SK-N-SH treated with all-trans-retinoic acid at 6 μM for 48 hours (cell line): Measurements from ENCODE around the gene SV2B.

Experiments
- ATAC-seq: fragments of 200-7000 bp; cut with Tn5 transposase; 3 replicates; pipeline ENCODE4 v1.9.1; 2020; ENCODE audit warnings: mild to moderate bottlenecking, moderate library complexity
- ARNTL ChIP-seq: fragments of 450-650 bp; formaldehyde crosslinking; IDR thresholded peaks from 2 replicates; pipeline ENCODE4 v1.5.0; 2020; ENCODE audit warnings: low read depth, mild to moderate bottlenecking, moderate library complexity, borderline replicate concordance
- CSDC2 ChIP-seq: fragments of 250-450 bp; sonication (Bioruptor Pico); IDR thresholded peaks from 2 replicates; pipeline ENCODE4 v1.5.0; 2020; ENCODE audit warnings: mild to moderate bottlenecking, moderate library complexity
- ESRRG ChIP-seq: fragments of 250-450 bp; sonication (Bioruptor Pico); IDR thresholded peaks from 2 replicates; pipeline ENCODE4 v1.6.1; 2021; ENCODE audit warnings: mild to moderate bottlenecking
- GLIS3 ChIP-seq: fragments of 250-450 bp; sonication (Bioruptor Pico); IDR thresholded peaks from 2 replicates; pipeline ENCODE4 v1.5.0; 2020; ENCODE audit warnings: mild to moderate bottlenecking, moderate library complexity
- ISL1 ChIP-seq: fragments of 250-450 bp; sonication (Bioruptor Pico); IDR thresholded peaks from 2 replicates; pipeline ENCODE4 v2.1.2; 2022; ENCODE audit warnings: mild to moderate bottlenecking, moderate library complexity
- OSR1 ChIP-seq: fragments of 250-450 bp; sonication (Bioruptor Pico); IDR thresholded peaks from 2 replicates; pipeline ENCODE4 v1.8.0; 2022; ENCODE audit warnings: moderate library complexity, mild to moderate bottlenecking, inconsistent platforms
- PPARA ChIP-seq: fragments of 250-450 bp; sonication (Bioruptor Pico); IDR thresholded peaks from 2 replicates; pipeline ENCODE4 v1.5.0; 2020; ENCODE audit warnings: mild to moderate bottlenecking, borderline replicate concordance
- RARB ChIP-seq: fragments of 250-450 bp; sonication (Bioruptor Pico); IDR thresholded peaks from 2 replicates; pipeline ENCODE4 v1.8.0; 2021; ENCODE audit warnings: mild to moderate bottlenecking, moderate library complexity
- SNAI2 ChIP-seq: fragments of 250-450 bp; sonication (Bioruptor Pico); IDR thresholded peaks from 2 replicates; pipeline ENCODE4 v1.5.0; 2020; ENCODE audit warnings: mild to moderate bottlenecking, moderate library complexity
- TCF4 ChIP-seq: fragments of 250-450 bp; sonication (Bioruptor Pico); IDR thresholded peaks from 2 replicates; pipeline ENCODE4 v1.8.0; 2021; ENCODE audit warnings: mild to moderate bottlenecking, moderate library complexity, borderline replicate concordance
- TOX ChIP-seq: fragments of 250-450 bp; sonication (Bioruptor Pico); IDR thresholded peaks from 2 replicates; pipeline ENCODE4 v1.8.0; 2021; ENCODE audit warnings: mild to moderate bottlenecking, moderate library complexity, borderline replicate concordance
- ZC3H10 ChIP-seq: fragments of 250-450 bp; sonication (Bioruptor Pico); IDR thresholded peaks from 2 replicates; pipeline ENCODE4 v1.5.1; 2021; ENCODE audit warnings: mild to moderate bottlenecking, moderate library complexity
- ZFP3 ChIP-seq: fragments of 250-450 bp; sonication (Bioruptor Pico); IDR thresholded peaks from 2 replicates; pipeline ENCODE4 v1.5.0; 2020; ENCODE audit warnings: mild to moderate bottlenecking, moderate library complexity
- ZFP30 ChIP-seq: fragments of 450-650 bp; formaldehyde crosslinking; IDR thresholded peaks from 2 replicates; pipeline ENCODE4 v1.5.0; 2022; ENCODE audit warnings: mild to moderate bottlenecking, moderate library complexity
- ZNF565 ChIP-seq: fragments of 450-650 bp; formaldehyde crosslinking; conservative IDR thresholded peaks from 2 replicates; pipeline ENCODE4 v1.5.0; 2020; ENCODE audit warnings: low read depth, mild to moderate bottlenecking, moderate library complexity
- ZNF70 ChIP-seq: fragments of 450-650 bp; formaldehyde crosslinking; IDR thresholded peaks from 2 replicates; pipeline ENCODE4 v1.5.0; 2020; ENCODE audit warnings: mild to moderate bottlenecking, moderate library complexity
- ZNF8 ChIP-seq: fragments of 450-650 bp; formaldehyde crosslinking; IDR thresholded peaks from 2 replicates; pipeline ENCODE4 v1.5.0; 2020; ENCODE audit warnings: mild to moderate bottlenecking, moderate library complexity
- TF ChIP-seq, protein P1 (sequence below): fragments of 250-450 bp; sonication (Bioruptor Pico); IDR thresholded peaks from 2 replicates; pipeline ENCODE4 v1.5.0; 2020; ENCODE audit warnings: mild to moderate bottlenecking, moderate library complexity
- TF ChIP-seq, protein P2 (sequence below): fragments of 250-450 bp; sonication (Bioruptor Pico); IDR thresholded peaks from 2 replicates; pipeline ENCODE4 v1.5.1; 2020; ENCODE audit warnings: low read depth, mild to moderate bottlenecking, moderate library complexity
- TF ChIP-seq, protein P3 (sequence below): fragments of 250-450 bp; sonication (Bioruptor Pico); IDR thresholded peaks from 2 replicates; pipeline ENCODE4 v1.8.0; 2021; ENCODE audit warnings: low read depth, mild to moderate bottlenecking, moderate library complexity, borderline replicate concordance

Gene SV2B

DNA sequence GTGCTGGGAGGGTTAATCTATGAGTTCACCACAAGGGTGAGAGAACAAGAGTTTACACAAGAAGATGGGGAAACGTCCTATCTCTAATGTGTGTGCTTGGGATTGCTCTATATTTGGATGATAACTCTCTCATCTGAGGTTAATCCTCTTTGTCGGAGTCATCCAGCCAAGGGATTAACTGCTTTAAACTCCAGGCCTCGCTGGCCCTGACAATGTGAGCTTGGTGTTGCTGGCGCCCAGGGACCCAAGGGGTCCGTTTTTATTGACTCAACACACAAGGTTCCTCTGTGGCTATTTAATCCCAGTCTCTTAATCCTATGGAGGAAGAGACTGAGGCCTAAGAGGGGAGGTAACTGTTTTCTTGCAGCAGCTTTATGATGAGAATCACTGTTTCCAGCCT, 14.2 kb downstream of the SV2B start:
- ATAC-seq, result no peak
- TF ChIP-seq ZNF565 (CRISPR knock-in tag) (no peak), ESRRG (CRISPR knock-in tag) (no peak), RARB (CRISPR knock-in tag) (no peak), TCF4 (CRISPR knock-in tag) (no peak), GLIS3 (CRISPR knock-in tag) (no peak), ZC3H10 (CRISPR knock-in tag) (no peak), ZFP30 (CRISPR knock-in tag) (no peak), ZNF8 (CRISPR knock-in tag) (no peak), ZNF70 (CRISPR knock-in tag) (no peak), PPARA (no peak), ARNTL (CRISPR knock-in tag) (no peak), ZFP3 (CRISPR knock-in tag) (no peak), OSR1 (CRISPR knock-in tag) (no peak), TOX (CRISPR knock-in tag) (no peak), SNAI2 (CRISPR knock-in tag) (no peak)
- TF ChIP-seq, protein P1, sequence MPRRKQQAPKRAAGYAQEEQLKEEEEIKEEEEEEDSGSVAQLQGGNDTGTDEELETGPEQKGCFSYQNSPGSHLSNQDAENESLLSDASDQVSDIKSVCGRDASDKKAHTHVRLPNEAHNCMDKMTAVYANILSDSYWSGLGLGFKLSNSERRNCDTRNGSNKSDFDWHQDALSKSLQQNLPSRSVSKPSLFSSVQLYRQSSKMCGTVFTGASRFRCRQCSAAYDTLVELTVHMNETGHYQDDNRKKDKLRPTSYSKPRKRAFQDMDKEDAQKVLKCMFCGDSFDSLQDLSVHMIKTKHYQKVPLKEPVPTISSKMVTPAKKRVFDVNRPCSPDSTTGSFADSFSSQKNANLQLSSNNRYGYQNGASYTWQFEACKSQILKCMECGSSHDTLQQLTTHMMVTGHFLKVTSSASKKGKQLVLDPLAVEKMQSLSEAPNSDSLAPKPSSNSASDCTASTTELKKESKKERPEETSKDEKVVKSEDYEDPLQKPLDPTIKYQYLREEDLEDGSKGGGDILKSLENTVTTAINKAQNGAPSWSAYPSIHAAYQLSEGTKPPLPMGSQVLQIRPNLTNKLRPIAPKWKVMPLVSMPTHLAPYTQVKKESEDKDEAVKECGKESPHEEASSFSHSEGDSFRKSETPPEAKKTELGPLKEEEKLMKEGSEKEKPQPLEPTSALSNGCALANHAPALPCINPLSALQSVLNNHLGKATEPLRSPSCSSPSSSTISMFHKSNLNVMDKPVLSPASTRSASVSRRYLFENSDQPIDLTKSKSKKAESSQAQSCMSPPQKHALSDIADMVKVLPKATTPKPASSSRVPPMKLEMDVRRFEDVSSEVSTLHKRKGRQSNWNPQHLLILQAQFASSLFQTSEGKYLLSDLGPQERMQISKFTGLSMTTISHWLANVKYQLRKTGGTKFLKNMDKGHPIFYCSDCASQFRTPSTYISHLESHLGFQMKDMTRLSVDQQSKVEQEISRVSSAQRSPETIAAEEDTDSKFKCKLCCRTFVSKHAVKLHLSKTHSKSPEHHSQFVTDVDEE (CRISPR knock-in tag), result no peak
- TF ChIP-seq, protein P2, sequence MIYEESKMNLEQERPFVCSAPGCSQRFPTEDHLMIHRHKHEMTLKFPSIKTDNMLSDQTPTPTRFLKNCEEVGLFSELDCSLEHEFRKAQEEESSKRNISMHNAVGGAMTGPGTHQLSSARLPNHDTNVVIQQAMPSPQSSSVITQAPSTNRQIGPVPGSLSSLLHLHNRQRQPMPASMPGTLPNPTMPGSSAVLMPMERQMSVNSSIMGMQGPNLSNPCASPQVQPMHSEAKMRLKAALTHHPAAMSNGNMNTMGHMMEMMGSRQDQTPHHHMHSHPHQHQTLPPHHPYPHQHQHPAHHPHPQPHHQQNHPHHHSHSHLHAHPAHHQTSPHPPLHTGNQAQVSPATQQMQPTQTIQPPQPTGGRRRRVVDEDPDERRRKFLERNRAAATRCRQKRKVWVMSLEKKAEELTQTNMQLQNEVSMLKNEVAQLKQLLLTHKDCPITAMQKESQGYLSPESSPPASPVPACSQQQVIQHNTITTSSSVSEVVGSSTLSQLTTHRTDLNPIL (CRISPR knock-in tag), result no peak
- TF ChIP-seq, protein P3, sequence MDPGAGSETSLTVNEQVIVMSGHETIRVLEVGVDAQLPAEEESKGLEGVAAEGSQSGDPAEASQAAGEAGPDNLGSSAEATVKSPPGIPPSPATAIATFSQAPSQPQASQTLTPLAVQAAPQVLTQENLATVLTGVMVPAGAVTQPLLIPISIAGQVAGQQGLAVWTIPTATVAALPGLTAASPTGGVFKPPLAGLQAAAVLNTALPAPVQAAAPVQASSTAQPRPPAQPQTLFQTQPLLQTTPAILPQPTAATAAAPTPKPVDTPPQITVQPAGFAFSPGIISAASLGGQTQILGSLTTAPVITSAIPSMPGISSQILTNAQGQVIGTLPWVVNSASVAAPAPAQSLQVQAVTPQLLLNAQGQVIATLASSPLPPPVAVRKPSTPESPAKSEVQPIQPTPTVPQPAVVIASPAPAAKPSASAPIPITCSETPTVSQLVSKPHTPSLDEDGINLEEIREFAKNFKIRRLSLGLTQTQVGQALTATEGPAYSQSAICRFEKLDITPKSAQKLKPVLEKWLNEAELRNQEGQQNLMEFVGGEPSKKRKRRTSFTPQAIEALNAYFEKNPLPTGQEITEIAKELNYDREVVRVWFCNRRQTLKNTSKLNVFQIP (CRISPR knock-in tag), result no peak

DNA sequence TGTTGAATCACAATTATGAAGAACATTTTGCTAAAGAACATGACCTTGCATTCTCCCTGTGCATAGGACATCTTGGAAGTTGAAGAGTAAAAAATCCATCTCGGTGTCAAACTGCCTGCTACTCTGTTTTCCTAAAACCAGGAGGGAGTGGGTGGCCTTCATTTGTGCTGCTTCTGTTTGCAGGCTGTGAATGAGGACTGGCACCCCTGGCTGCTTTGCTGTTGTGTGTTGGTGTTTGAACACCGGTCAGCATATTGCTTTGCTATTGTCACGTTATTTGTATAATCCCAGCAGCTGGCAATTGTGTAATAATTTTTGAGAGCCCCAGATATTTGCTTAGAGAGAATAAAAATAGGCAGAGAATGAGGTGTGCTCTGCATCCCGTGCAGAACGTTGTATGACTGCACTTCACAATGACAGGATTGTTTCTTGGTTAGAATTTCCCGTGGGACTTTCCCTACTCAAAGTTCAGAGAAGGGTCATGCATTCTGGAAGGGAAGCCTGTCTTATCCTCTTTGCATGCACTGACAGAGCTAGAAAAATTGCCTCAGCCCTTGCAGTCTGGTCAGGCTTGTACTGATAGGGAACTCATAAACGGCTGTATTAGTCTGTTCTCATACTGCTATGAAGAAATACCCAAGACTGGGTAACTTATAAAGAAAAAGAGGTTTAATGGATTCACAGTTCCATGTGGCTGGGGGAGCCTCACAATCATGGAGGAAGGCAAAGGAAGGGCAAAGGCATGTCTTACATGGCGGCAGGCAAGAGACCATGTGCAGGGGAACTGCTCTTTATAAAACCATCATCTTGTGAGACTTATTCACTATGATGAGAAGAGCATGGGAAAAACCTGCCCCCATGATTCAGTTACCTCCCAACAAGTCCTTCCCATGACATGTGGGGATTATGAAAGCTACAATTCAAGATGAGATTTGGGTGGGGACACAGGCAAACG, 16.3 kb downstream of the SV2B start:
- no peak for ATAC-seq
- no peak for TF ChIP-seq ISL1 (CRISPR knock-in tag)
- no peak for TF ChIP-seq ZNF70 (CRISPR knock-in tag)
- no peak for TF ChIP-seq TCF4 (CRISPR knock-in tag)
- no peak for TF ChIP-seq RARB (CRISPR knock-in tag)
- TF ChIP-seq ZNF565 (CRISPR knock-in tag), result no peak
- TF ChIP-seq CSDC2, result no peak
- TF ChIP-seq, protein P2 (CRISPR knock-in tag), result no peak
- TF ChIP-seq, protein P1 (CRISPR knock-in tag), result no peak
- no peak for TF ChIP-seq SNAI2 (CRISPR knock-in tag)
